Mesenchymal stem cell (in vitro differentiated cells and primary cell): ENCODE measurements around the gene AJAP1.

Experiments
- DNase-seq: peaks from one replicate; pipeline ENCODE4 v3.0.0-alpha.2; 2013
- H2AFZ ChIP-seq: one replicate; pipeline ENCODE4 v1.6.1; 2013; ENCODE audit warnings: low read depth, mild to moderate bottlenecking, control low read depth, inconsistent platforms, low read length, moderate library complexity
- H2AK5ac ChIP-seq: 2 replicates; pipeline ENCODE4 v1.6.1; 2013; ENCODE audit warnings: low read length, moderate library complexity, mild to moderate bottlenecking, inconsistent platforms; ENCODE audit not compliant: severe bottlenecking
- H2BK120ac ChIP-seq: one replicate; pipeline ENCODE4 v1.6.1; 2013; ENCODE audit warnings: low read depth, mild to moderate bottlenecking, inconsistent platforms, low read length, moderate library complexity
- H2BK12ac ChIP-seq, 2 experiments: one replicate each; pipeline ENCODE4 v1.6.1; 2013; ENCODE audit warnings: inconsistent platforms in 2 of 2, low read length in 2 of 2, mild to moderate bottlenecking in 2 of 2, moderate library complexity in 2 of 2, control low read depth in 1 of 2
- H2BK15ac ChIP-seq: one replicate; pipeline ENCODE4 v1.6.1; 2013; ENCODE audit warnings: mild to moderate bottlenecking, low read depth, inconsistent platforms; ENCODE audit not compliant: poor library complexity, severe bottlenecking
- H2BK5ac ChIP-seq: 2 replicates; pipeline ENCODE4 v1.6.1; 2013; ENCODE audit warnings: low read depth, mild to moderate bottlenecking, low read length, control low read depth, inconsistent platforms; ENCODE audit not compliant: poor library complexity, severe bottlenecking
- H3K14ac ChIP-seq, 2 experiments: one replicate each; pipeline ENCODE4 v1.6.1; 2013; ENCODE audit warnings: inconsistent platforms in 2 of 2, low read length in 2 of 2, control low read depth in 1 of 2, mild to moderate bottlenecking in 1 of 2, moderate library complexity in 1 of 2
- H3K18ac ChIP-seq, 2 experiments: one replicate each; pipeline ENCODE4 v1.6.1; 2013; ENCODE audit warnings: inconsistent platforms in 2 of 2, low read length in 2 of 2, control low read depth in 1 of 2, low read depth in 1 of 2, mild to moderate bottlenecking in 1 of 2
- H3K23ac ChIP-seq, 2 experiments: one replicate each; pipeline ENCODE4 v1.6.1; 2013; ENCODE audit warnings: inconsistent platforms in 2 of 2, low read length in 2 of 2, mild to moderate bottlenecking in 2 of 2, moderate library complexity in 2 of 2, control low read depth in 1 of 2
- H3K27ac ChIP-seq: 2 replicates; pipeline ENCODE4 v1.5.1; 2013; ENCODE audit warnings: mild to moderate bottlenecking, moderate library complexity, low read length, control low read depth, inconsistent platforms; ENCODE audit not compliant: poor library complexity, severe bottlenecking
- H3K27me3 ChIP-seq, 2 experiments: 2 replicates each; pipeline versions ENCODE4 v1.6.1 to v1.7.0; 2013; ENCODE audit warnings: low read length in 2 of 2, mild to moderate bottlenecking in 2 of 2, moderate library complexity in 2 of 2, control low read depth in 1 of 2, inconsistent platforms in 1 of 2; ENCODE audit not compliant: control insufficient read depth in 1 of 2, insufficient read depth in 1 of 2
- H3K36me3 ChIP-seq, 2 experiments: 2 replicates each; pipeline versions ENCODE4 v1.6.1 to v1.7.0; 2013; ENCODE audit warnings: low read length in 2 of 2, control low read depth in 1 of 2, inconsistent platforms in 1 of 2, low read depth in 1 of 2, mild to moderate bottlenecking in 1 of 2; ENCODE audit not compliant: insufficient read depth in 2 of 2, control insufficient read depth in 1 of 2
- H3K4ac ChIP-seq, 2 experiments: one replicate each; pipeline ENCODE4 v1.6.1; 2013; ENCODE audit warnings: inconsistent platforms in 2 of 2, low read length in 2 of 2, mild to moderate bottlenecking in 2 of 2, moderate library complexity in 2 of 2, control low read depth in 1 of 2, low read depth in 1 of 2
- H3K4me1 ChIP-seq: 2 replicates; pipeline ENCODE4 v1.6.1; 2013; ENCODE audit warnings: low read depth, low read length, control low read depth; ENCODE audit not compliant: control insufficient read depth, insufficient read depth
- H3K4me2 ChIP-seq: 2 replicates; pipeline ENCODE4 v1.6.1; 2013; ENCODE audit warnings: low read length, mild to moderate bottlenecking, inconsistent platforms; ENCODE audit not compliant: poor library complexity, severe bottlenecking
- H3K4me3 ChIP-seq, 2 experiments: 2 replicates each; pipeline versions ENCODE4 v1.5.1 to v1.7.0; 2013; ENCODE audit warnings: low read length in 2 of 2, mild to moderate bottlenecking in 2 of 2, control low read depth in 1 of 2, low read depth in 1 of 2; ENCODE audit not compliant: insufficient read depth in 1 of 2
- H3K79me1 ChIP-seq: replicated peaks from 2 replicates; pipeline ENCODE4 v1.6.1; 2013; ENCODE audit warnings: mild to moderate bottlenecking, control low read depth, low read length, inconsistent platforms; ENCODE audit not compliant: poor library complexity, severe bottlenecking
- H3K9ac ChIP-seq: 2 replicates; pipeline ENCODE4 v1.7.0; 2013; ENCODE audit warnings: mild to moderate bottlenecking, low read length, moderate library complexity
- H3K9me3 ChIP-seq: 2 replicates; pipeline ENCODE4 v1.7.0; 2013; ENCODE audit warnings: mild to moderate bottlenecking, low read length; ENCODE audit not compliant: control insufficient read depth
- H4K8ac ChIP-seq: one replicate; pipeline ENCODE4 v1.6.1; 2013; ENCODE audit warnings: inconsistent platforms, mild to moderate bottlenecking, low read length, moderate library complexity
- H4K91ac ChIP-seq: one replicate; pipeline ENCODE4 v1.6.1; 2013; ENCODE audit warnings: mild to moderate bottlenecking, low read length, inconsistent platforms
- WGBS: methylation state at CpG from one replicate; pipeline ENCODE4 v1.1.7; 2013; ENCODE audit warnings: mixed read lengths; 5-methylcytosine and 5-hydroxymethylcytosine counted together

Gene AJAP1

GRCh38 chr1:4662723-4663122 is 8.3 kb downstream of the AJAP1 start:
- no peaks in the 10 kb centered on the region for H3K9me3 ChIP-seq

GRCh38 chr1:4664095-4664494 is 9.7 kb downstream of the AJAP1 start:
- H3K14ac ChIP-seq = no peak overlapping the region
- no peak overlapping the region for H3K4me3 ChIP-seq
- H3K9ac ChIP-seq = no peak overlapping the region
- H3K27me3 ChIP-seq = peaks cover 0 to 20% of the 10 kb centered on the region in 2 experiments
- H3K4ac ChIP-seq = no peak overlapping the region
- no peak overlapping the region for H2AFZ ChIP-seq
- no peaks in the 10 kb centered on the region for H3K4me1 ChIP-seq
- H3K27ac ChIP-seq = no peak overlapping the region
- H2BK120ac ChIP-seq = no peak overlapping the region
- no peak overlapping the region for H3K18ac ChIP-seq
- H4K91ac ChIP-seq = no peak overlapping the region
- 100% methylated on average over 5 of the region's 5 CpGs for WGBS
- H2BK5ac ChIP-seq = no peak overlapping the region
- H2BK12ac ChIP-seq = no peak overlapping the region
- H3K4me2 ChIP-seq = no peak overlapping the region
- no peaks in the 10 kb centered on the region for H3K36me3 ChIP-seq
- no peak overlapping the region for H4K8ac ChIP-seq
- no peak overlapping the region for H2BK15ac ChIP-seq
- no peak overlapping the region for H3K23ac ChIP-seq
- H3K9me3 ChIP-seq = no peaks in the 10 kb centered on the region
- H3K79me1 ChIP-seq = no peaks in the 10 kb centered on the region
- no peak for DNase-seq
- no peak overlapping the region for H2AK5ac ChIP-seq

More at GRCh38 chr1:4662723-4663122, 8.3 kb downstream of the AJAP1 start:
- Histone ChIP-seq H3K9ac (no peak overlapping the region), H3K36me3 (no peaks in the 10 kb centered on the region), H2BK5ac (no peak overlapping the region), H3K79me1 (no peaks in the 10 kb centered on the region), H2BK15ac (no peak overlapping the region), H3K27me3 (peaks cover 12 to 33% of the 10 kb centered on the region in 2 experiments), H4K8ac (no peak overlapping the region), H2AK5ac (no peak overlapping the region), H3K23ac (no peak overlapping the region), H3K4me1 (no peaks in the 10 kb centered on the region), H2BK12ac (no peak overlapping the region), H3K4me3 (no peak overlapping the region), H3K4me2 (no peak overlapping the region), H2BK120ac (no peak overlapping the region), H3K4ac (no peak overlapping the region), H3K27ac (no peak overlapping the region), H3K14ac (no peak overlapping the region), H3K18ac (no peak overlapping the region), H4K91ac (no peak overlapping the region), H2AFZ (no peak overlapping the region)
- WGBS = 77% methylated on average over 7 of the region's 7 CpGs
- no peak for DNase-seq

GRCh38 chr1:4664606-4665005 is 10.2 kb downstream of the AJAP1 start:
- H3K18ac ChIP-seq = no peak overlapping the region
- H3K9ac ChIP-seq = no peak overlapping the region
- H3K23ac ChIP-seq = no peak overlapping the region
- WGBS = 72% methylated on average over 8 of the region's 8 CpGs
- no peaks in the 10 kb centered on the region for H3K79me1 ChIP-seq
- H3K9me3 ChIP-seq = no peaks in the 10 kb centered on the region
- H2BK15ac ChIP-seq = no peak overlapping the region
- H3K27ac ChIP-seq = no peak overlapping the region
- H3K4me3 ChIP-seq = no peak overlapping the region
- no peak overlapping the region for H4K8ac ChIP-seq
- H2BK5ac ChIP-seq = no peak overlapping the region
- no peak overlapping the region for H2AFZ ChIP-seq
- no peak overlapping the region for H4K91ac ChIP-seq
- peaks cover 0 to 14% of the 10 kb centered on the region in 2 experiments for H3K27me3 ChIP-seq
- no peak overlapping the region for H3K4me2 ChIP-seq
- H3K36me3 ChIP-seq = no peaks in the 10 kb centered on the region
- no peak overlapping the region for H2BK12ac ChIP-seq
- H3K4me1 ChIP-seq = no peaks in the 10 kb centered on the region
- no peak overlapping the region for H3K4ac ChIP-seq
- H2BK120ac ChIP-seq = no peak overlapping the region
- H2AK5ac ChIP-seq = no peak overlapping the region
- no peak overlapping the region for H3K14ac ChIP-seq
- no peak for DNase-seq

DNA sequence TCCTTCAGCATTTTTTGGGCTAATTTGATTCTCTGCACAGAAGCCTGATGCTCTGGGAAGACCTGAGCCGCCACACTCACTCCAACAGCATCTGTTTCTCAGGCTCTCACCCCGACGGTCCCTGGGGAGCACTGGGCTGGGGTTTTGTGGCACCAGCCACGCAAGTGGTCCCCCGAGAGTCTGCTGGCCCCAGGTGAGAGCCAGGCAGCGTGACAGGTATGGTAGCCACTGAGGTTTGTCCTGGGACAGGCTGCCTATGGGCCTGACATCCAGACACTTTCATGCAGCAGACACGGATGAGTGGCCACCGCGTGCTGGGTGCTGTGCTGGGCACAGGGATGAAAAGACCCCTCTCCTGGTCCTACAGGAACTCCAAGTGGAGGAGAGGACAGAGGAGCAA is 11.0 kb downstream of the AJAP1 start:
- peaks cover 0 to 7% of the 10 kb centered on the region in 2 experiments for H3K27me3 ChIP-seq
- no peak overlapping the region for H4K8ac ChIP-seq
- H2BK5ac ChIP-seq = no peak overlapping the region
- no peaks in the 10 kb centered on the region for H3K36me3 ChIP-seq
- no peak for DNase-seq
- 77% methylated on average over 9 of the region's 9 CpGs for WGBS
- no peak overlapping the region for H3K9ac ChIP-seq
- H3K4me1 ChIP-seq = no peaks in the 10 kb centered on the region
- H2BK12ac ChIP-seq = no peak overlapping the region
- H2BK120ac ChIP-seq = no peak overlapping the region
- H3K79me1 ChIP-seq = no peaks in the 10 kb centered on the region
- H2BK15ac ChIP-seq = no peak overlapping the region
- no peak overlapping the region for H3K4ac ChIP-seq
- no peak overlapping the region for H3K14ac ChIP-seq
- H3K18ac ChIP-seq = no peak overlapping the region
- H3K4me3 ChIP-seq = no peak overlapping the region
- no peak overlapping the region for H3K23ac ChIP-seq
- no peak overlapping the region for H2AFZ ChIP-seq
- H3K4me2 ChIP-seq = no peak overlapping the region
- no peaks in the 10 kb centered on the region for H3K9me3 ChIP-seq
- H4K91ac ChIP-seq = no peak overlapping the region
- H2AK5ac ChIP-seq = no peak overlapping the region
- no peak overlapping the region for H3K27ac ChIP-seq
